Measurements from ENCODE around the gene MMP14.
"Not testable (repeated sequence)": the region's sequence is repeated elsewhere in the genome, so short reads cannot be mapped to it uniquely, and the experiment has no call there.

MMP14 gene
- long read RNA-seq, donor 1, transcript MMP14-202 (2 exons, 560 nt) = minor isoform, 9 of 32 reads
- long read RNA-seq, donor 1, transcript MMP14-201 (10 exons, 3,732 nt) = major isoform, 13 of 32 reads
- long read RNA-seq, donor 1, partial matches to known transcripts = 5 of 32 reads
- long read RNA-seq, donor 1, other reads (novel, unspliced or antisense) = 5 of 32 reads
- long read RNA-seq, donor 2, transcript MMP14-201 (10 exons, 3,732 nt) = major isoform, 11 of 18 reads
- long read RNA-seq, donor 2, transcript MMP14-202 (2 exons, 560 nt) = minor isoform, 6 of 18 reads
- long read RNA-seq, donor 2, partial matches to known transcripts = 0 of 18 reads
- long read RNA-seq, donor 2, other reads (novel, unspliced or antisense) = 0 of 18 reads
- long read RNA-seq, donor 3, partial matches to known transcripts = 5 of 21 reads
- long read RNA-seq, donor 3, other reads (novel, unspliced or antisense) = 9 of 21 reads
- long read RNA-seq, donor 4, transcript MMP14-202 (2 exons, 560 nt) = major isoform, 14 of 41 reads
- long read RNA-seq, donor 4, transcript MMP14-201 (10 exons, 3,732 nt) = minor isoform, 9 of 41 reads
- long read RNA-seq, donor 4, partial matches to known transcripts = 18 of 41 reads
- long read RNA-seq, donor 4, other reads (novel, unspliced or antisense) = 0 of 41 reads
- long read RNA-seq, donor 5, transcript MMP14-201 (10 exons, 3,732 nt) = major isoform, 20 of 32 reads
- long read RNA-seq, donor 5, transcript MMP14-202 (2 exons, 560 nt) = minor isoform, 6 of 32 reads
- long read RNA-seq, donor 5, partial matches to known transcripts = 0 of 32 reads
- long read RNA-seq, donor 5, other reads (novel, unspliced or antisense) = 6 of 32 reads
- long read RNA-seq, donor 6, transcript MMP14-202 (2 exons, 560 nt) = major isoform, 9 of 75 reads
- long read RNA-seq, donor 6, transcript MMP14-201 (10 exons, 3,732 nt) = major isoform, 9 of 75 reads
- long read RNA-seq, donor 6, partial matches to known transcripts = 57 of 75 reads
- long read RNA-seq, donor 6, other reads (novel, unspliced or antisense) = 0 of 75 reads
- long read RNA-seq, donor 7 = 0 reads
- long read RNA-seq, donor 8, transcript MMP14-201 (10 exons, 3,732 nt) = major isoform, 11 of 17 reads
- long read RNA-seq, donor 8, transcript MMP14-202 (2 exons, 560 nt) = minor isoform, 6 of 17 reads
- long read RNA-seq, donor 8, partial matches to known transcripts = 0 of 17 reads
- long read RNA-seq, donor 8, other reads (novel, unspliced or antisense) = 0 of 17 reads

DNA sequence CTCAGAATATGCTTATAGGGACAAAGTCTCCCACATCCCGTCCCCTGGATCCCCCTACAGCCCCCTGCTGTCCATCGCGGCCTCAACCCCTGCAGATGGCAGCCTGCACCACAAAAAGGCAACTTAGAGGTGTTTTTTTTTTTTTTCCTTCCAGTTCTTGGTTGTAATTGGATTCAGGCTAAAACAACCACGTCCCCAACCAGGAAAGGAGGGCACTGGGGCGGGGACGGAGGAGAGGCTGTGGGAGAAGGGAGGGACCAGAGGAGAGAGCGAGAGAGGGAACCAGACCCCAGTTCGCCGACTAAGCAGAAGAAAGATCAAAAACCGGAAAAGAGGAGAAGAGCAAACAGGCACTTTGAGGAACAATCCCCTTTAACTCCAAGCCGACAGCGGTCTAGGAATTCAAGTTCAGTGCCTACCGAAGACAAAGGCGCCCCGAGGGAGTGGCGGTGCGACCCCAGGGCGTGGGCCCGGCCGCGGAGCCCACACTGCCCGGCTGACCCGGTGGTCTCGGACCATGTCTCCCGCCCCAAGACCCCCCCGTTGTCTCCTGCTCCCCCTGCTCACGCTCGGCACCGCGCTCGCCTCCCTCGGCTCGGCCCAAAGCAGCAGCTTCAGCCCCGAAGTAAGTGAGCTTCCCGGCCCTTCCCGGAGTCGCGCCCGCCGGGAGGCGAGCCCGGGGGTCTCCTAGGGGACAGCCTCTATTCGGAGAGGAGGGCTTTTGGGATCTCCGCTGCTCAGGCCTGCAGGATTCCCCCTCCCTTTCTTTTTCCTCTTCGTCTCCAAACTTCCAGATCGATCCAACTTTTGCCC is at the start of gene MMP14:
TSS of gene MMP14 (plus strand) at position 285 of the 813 bp plus-strand sequence. CDS start at position 518, 233 bp downstream.
- DNase-seq = peak; percentile 89

DNA sequence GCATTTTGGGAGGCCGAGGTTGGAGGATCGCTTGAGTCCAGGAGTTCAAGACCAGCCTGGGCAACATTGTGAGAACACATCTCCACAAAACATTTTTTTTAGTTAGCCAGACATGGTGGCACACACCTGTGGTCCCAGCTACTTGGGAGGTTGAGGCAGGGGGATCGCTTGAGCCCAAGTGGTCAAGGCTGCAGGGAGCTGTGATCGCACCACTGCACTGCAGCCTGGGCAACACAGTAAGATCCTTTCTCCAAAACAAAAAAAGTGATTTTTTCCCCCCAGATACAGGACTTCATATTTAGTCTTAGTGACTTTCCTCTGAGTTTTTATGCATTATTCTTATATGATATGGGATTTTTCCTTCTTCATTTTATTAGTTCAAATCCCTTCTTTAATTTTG is 49.7 kb upstream of the MMP14 start:
- no peak for DNase-seq

DNA sequence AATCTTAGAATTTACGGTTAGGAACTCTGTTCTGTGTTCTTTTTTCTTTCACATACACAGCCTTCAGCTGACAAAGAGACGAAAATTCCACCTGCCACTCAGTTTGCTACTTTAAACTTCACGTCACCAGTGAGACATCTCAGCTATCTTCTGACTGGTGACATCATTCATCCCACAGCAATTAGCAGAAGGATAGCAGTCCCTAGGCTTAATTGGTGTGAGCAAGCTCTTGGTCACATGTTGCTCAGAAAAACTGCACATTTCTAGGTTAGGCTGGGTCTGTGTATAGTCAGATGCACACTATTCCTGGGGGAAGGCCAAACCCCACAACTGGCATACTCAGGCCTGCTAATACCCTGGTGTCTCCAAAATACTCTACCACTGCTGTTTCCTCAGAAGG is 45.1 kb upstream of the MMP14 start:
- no peak for DNase-seq

DNA sequence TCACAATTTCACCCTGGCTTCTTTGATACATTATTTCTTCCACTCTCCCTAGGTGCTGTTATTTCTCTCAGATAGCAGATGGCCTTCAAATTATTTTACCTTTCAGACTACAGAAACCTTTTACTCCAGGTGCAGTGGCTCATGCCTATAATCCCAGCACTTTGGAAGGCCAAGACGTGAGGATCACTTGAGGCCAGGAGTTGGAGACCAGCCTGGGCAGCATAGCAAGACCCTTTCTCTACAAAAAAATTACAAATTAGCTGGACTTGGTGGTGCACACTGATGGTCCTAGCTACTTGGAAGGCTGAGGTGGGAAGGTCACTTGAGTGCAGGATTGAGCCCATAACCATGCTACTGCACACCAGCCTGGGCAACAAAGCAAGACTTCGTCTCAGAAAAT is 44.2 kb upstream of the MMP14 start:
- DNase-seq = no peak

DNA sequence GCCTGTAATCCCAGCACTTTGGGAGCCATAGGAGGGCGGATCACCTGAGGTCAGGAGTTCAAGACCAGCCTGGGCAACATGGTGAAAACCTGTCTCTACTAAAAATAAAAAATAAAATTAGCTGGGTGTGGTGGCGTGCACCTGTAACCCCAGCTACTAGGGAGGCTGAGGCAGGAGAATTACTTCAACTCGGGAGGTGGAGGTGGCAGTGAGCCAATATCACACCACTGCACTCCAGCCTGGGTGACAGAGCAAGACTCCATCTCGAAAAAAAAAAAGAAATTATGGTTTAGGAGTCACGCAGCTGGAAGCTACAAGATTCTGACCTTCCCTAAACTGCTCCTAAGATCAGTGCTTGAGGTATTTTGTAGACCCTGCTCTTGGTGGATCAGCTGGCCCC is 42.8 kb upstream of the MMP14 start:
- DNase-seq = not testable (repeated sequence)

DNA sequence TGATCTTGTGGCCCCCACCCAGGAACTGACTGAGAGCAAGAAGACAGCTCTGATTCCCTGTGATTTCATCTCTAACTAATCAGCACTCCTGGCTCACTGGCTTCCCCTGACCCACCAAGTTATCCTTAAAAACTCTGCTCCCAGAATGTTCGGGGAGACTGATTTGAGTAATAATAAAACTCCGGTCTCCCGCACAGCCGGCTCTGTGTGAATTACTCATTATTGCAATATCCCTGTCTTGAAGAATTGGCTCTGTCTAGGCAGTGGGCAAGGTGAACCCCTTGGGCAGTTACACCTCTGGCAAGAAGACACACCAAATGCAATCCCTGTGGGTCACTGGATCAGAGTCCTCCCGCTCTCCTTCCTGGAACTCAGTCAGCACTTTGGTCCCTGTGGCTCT is 42.4 kb upstream of the MMP14 start:
- DNase-seq = no peak

DNA sequence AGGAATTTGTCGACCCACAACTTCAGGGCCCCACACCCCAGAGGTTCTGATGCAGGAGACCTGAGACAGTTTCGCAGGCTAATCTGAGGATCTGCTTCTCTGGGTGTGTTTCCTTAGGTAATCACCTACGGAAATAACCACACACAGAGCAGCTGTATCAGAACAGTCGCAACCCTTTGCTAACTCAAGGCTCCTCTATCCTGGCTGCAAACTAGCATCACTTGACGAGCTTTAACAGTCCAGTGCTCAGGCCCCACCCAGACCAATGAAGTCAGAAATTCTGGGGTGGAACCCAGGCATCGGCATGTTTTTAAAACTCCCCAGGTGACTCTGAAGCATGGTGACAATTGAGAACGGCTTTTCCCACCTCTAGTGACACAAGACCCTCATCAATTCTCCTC is 41.8 kb upstream of the MMP14 start:
- DNase-seq = no peak

DNA sequence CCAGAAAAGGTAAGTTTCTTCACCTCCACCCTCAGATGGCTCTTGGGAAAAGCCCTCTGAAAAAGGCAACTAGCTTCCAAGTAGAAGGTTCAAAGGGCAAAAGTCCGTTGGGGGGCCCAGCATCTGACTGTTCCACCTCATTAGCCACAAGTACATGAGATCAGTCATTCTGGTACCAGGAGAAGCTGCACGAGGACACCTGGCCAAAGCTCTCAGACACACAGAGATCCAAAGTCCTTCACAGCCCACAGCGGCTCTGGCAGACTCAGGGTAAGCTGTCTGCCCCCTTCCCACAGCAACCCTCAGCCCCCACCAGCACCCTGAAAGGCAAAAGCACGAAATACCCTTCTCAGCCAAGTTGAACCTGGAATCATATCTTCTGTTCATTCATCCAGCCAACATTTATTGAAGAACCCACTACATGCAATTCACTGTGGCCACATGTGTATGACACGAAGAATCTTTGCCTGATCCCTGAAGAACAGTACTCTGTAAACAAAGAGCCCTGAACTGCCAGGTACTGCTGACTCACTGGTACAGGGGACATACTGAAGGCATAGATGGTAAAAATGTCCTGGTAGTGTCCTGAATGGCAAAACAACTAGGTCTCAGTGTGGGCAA is 40.2 kb upstream of the MMP14 start:
- DNase-seq = no peak

DNA sequence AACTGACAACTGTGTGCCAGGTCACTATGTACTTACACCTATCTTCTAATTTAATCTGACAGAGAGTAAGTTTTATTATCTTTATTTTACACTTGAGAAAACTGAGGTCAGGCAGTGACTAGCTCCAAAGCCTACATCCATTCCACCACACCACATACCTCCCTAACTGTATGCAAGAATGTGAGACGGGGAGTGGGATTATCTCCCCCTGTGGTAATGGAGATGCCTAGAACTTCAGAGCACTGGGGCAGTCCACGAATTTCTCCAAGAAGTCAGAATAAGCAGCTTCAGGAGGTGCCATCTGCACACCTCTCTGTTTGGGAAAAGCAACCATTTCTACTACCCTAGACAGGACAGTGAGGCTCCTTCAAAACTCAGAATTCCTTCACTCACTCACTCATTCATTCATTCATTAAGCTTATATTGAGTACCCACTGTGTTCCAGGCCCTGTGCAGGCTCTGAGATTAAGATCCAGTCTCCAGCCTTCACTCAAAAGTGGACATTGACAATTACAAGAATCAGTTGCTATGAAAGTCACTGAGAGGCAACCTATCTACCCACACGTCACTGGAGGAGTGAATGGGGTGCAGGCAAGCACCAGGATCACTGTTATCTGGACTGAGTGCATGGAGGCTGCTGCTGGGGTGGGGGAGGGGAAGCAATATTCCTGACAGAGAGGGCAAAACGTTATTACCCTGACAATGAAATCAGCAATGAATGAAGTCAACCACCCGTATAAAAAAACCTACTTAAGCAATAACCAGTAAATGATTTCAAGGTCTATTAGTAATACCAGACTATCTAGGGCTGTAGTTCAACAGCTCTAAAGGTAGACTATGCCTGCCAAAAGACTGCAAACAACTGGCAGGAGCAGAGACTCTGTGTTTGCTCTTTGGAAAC is 39.1 kb upstream of the MMP14 start:
- no peak for DNase-seq

DNA sequence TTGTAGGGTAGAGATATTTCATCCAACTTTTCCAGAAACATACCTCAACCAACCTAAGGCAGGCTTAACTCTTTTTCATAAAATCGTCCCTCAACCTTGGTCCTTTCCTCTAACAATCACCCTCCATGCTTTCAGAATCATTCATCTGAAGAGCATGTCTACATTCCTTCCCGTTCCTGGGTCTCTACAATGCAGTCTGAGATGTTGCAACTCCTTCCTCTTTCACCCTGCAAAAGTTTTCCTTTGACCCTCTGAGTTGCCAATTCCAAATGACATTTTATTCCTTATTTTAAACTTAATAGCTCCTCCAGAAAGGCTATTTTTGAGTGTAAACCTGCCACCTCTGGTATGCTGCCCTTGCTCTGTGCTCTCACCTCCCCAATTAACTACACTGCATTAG is 37.9 kb upstream of the MMP14 start:
- no peak for DNase-seq

DNA sequence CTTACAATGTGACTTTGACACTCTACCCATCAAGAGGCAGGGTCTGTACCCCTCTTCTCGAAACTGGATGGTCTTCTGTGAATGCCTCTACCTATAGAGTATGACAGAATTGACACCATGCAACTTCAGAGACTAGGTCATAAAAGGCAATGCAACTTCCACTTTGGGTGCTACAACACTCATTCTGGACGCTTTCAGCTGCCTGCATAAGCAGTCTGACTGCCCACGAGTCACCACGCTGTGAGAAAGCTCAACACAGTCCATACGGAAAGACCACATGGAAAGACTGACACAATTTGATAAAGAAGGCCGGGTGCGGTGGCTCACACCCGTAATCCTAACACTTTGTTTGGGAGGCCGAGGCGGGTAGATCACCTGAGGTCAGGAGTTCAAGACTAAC is 36.0 kb upstream of the MMP14 start:
- no peak for DNase-seq

DNA sequence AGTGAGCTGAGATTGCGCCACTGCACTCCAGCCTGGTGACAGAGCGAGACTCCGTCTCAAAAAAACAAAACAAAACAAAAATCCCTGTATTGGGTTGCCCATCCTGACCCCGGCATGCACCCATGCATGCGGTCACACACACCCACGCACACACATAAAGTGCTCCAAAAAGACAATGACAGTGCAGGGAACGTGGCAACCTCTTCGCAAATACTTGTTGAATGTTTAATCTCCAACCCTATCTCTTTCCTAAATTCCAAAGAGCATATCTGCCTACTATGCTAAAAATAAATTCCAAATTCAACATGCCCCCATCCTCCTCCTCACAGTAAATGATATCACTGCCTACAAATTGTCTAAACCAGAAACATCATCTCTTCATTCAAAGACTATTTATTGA is 34.7 kb upstream of the MMP14 start:
- DNase-seq = no peak

DNA sequence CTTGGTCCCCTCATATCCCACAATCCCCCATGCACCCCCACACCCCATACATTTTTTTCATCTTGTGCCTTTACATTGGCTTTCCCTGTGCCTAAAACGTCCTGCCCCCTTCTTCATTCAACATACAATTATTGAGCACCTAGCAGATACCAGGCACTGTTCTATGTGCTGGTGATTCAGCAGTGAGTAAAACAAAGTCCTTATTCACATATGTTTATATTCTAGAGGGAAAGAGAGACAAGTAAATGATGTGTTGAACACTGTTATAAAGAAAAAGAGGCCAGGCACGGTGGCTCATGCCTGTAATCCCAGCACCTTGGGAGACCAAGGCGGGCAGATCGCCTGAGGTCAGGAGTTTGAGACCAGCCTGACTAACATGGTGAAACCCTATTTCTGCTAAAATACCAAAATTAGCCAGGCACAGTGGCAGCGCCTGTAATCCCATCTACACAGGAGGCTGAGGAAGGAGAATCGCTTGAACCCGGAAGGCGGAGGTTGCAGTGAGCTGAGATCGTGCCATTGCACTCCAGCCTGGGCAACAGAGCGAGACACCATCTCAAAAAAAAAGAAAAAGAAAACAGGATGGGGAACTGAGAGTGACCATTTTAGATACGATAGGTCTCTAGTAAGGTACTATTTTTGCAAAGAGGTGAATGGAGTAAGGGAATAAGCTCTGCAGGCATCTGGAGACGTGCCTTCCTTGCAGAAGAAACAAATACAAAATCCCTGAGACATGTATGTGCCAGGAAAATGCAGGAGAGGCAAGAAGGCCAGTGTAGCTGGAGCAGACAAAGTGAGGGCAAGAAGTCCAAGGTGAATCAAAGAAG is 33.3 kb upstream of the MMP14 start:
- DNase-seq = no peak

DNA sequence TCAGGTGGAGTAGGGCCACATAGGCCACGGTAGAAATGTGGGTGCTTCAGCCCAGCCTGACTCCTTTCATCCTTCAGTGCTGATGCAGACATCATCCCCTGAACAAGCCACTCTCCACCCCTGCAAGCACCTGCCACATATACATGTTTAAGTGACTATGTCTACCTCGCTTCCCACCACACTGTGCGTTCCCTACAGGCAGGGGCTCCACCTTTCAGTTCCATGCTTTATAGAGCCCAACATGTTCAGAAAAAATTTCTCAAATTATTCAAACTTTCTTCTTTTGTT is 32.8 kb upstream of the MMP14 start:
- DNase-seq = no peak

DNA sequence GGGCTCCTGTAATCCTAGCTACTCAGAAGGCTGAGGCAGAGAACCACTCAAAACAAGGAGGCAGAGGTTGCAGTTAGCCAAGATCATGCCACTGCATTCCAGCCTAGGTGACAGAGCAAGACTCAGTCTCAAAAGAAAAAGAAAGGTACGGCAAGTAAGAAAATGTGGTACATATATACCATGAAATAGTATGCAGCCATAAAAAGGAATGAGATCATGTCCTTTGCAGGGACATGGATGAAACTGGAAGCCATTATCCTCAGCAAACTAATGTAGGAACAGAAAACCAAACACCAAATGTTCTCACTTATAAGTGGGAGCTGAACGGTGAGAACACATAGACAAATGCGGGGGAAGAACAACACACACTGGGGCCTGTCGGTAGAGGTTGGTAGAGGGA is 31.1 kb upstream of the MMP14 start:
- not testable (repeated sequence) for DNase-seq

DNA sequence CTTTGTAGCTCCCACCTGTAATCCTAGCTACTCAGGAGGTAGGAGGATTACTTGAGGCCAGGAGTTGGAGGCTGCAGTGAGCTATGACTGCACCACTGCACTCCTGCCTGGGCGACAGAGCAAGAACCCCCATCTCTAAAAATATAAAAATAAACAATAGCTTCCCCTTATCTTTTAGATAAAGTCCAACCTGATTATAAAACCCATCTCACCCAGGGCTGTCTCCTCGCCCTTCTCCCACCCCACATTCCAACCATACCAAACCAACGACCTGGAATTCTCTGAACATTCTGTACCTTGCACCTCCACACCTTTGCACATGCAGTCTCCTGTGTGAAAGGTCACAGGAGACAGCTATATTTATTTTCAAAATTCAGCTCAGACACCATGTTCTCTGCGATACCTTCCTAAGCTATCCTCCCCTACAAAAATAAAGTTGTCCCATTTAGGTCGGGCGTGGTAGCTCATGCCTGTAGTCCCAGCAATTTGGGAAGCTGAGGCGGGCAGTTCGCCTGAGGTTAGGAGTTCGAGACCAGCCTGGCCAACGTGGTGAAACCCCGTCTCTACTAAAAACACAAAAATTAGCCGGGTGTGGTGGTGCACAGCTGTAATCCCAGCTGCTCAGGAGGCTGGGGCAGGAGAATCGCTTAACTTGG is 28.8 kb upstream of the MMP14 start:
- DNase-seq = no peak

DNA sequence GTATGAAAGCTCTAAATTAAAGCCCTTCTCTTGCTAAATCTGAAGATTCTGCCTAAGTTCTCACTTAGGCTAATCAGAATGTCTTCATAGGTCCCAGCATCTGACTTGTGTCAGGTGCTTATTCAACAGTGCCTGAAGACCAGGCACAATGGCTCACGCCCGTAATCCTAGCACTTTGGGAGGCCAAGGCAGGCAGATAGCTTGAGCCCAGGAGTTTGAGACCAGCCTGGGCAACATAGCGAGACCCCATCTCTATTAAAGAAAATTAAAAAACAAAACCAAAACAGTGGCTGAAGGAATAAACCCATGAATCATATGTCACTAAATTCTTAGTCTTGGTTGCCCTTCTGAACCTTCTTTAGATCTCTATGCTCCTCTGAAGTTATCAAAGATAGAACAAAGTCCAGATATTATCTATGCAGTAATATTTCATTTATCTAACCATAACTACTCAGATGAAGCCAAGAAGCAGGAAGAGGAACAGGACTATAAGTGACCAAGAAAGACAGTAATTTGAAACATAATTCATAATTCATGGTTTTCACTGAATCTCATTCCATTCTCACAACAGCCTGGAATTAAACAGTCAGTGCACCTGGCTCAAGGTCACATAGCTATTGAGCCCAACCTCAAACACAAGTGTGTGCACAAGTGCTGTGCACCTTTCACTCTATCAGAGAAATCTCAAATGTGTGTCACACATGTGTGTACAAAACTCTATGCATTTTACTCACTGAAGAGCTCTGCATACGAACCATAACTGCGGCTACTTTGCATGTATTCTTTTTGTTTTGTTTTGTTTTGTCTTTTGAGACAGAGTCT is 27.8 kb upstream of the MMP14 start:
- no peak for DNase-seq

DNA sequence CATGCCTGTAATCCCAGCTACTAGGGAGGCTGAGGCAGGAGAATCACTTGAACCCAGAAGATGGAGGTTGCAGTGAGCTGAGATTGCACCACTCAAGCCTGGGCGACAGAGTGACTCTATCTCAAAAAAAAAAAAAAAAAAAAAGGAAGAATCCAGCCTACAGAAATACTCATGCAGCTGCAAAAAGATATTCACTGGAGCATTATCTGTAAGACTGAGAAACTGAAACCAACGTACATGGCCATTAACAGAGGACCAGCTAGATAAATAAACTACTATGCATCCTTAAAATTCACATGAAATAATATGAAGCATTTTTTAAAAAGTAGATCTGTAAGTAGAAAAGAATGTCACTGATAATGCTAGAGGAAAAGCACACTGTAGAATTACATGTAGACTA is 24.7 kb upstream of the MMP14 start:
- DNase-seq = no peak
